GM21447 (cell line): ENCODE measurements around the gene PIK3IP1.

ENCODE experiments used
- ATAC-seq: cut with Tn5 transposase; IDR thresholded peaks from one replicate; pipeline ENCODE4 v1.9.1; 2021; ENCODE audit not compliant: unreplicated experiment

PIK3IP1 gene

GRCh38 chr22:31313366-31314147 is 21.3 kb upstream of the PIK3IP1 start:
- ATAC-seq: no peak

- ATAC-seq: no peak
These were observed 15.9 kb upstream of the PIK3IP1 start for GRCh38 chr22:31308181-31308580.

DNA sequence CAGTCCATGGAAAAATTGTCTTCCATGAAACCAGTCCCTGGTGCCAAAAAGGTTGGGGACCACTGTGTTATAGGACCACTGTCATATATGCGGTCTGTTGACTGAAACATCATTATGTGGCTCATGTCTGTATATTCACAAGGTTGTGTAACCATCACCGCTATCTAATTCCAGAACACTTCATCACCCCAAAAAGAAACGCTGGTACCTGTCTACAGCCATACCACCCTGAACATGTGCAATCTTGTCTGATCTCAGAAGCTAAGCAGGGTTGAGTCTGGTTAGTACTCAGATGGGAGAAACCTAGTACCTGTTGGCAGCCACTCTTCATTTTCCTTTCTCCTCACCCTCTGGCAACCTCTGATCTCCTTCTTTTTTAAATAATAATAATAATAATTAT is 12.9 kb upstream of the PIK3IP1 start:
- no peak for ATAC-seq

DNA sequence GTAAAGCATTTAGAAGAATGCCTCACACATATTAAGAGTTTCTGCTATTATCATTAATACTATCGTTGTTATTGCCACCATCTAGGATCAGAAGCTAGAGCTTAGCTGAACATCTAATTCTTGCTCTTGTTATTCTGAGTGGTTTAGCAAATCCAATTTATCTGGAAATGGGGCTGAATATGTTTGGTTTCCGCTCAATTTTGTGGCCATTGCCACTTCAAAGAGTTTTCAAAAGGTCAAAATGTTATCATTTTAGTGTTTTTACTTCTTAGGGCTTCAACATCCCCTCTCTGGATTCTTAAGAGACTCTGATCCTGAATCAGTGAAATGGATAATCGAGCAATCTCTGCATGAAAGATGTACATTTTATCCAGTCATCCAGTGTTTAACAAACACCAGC is 10.2 kb upstream of the PIK3IP1 start:
- ATAC-seq: no peak

DNA sequence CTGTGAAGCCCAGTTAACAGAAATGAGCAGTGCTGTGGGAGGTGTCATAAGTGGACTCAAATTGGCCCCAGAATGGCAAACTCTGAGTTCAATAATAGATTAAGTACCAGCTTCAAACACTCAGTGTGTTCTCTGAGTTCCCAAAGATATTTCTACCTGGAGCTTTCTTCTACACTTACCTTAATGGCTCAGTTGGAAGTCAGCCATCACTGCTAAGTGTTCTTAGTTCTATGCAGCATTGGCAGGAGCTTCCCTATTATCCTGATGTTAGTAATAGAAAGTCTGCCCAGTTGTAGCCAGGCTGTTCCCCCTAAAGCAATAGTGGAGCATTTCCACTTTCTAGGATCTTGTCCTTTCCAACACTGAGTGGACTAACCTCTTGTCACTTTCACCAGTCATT is 9.7 kb upstream of the PIK3IP1 start:
- no peak for ATAC-seq

DNA sequence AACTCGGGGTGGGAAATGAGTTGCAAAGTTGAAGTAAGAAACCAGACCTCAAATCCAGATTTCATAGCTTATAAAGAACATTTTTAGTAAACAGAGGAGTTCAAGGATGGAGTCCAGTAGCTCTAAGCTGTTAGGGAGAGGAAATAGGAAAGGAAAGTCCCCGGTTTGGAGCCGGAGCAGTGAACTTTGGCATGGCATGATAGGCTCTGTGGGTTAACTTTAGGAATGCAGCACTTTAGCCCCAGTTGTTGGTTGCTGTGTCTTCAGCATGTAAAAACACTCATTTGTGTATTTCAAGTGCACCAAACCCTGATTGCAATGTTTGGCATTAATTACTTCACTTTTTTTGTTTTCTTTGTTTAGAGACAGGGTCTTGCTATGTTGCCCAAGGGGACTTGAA is 8.6 kb upstream of the PIK3IP1 start:
- ATAC-seq: no peak

DNA sequence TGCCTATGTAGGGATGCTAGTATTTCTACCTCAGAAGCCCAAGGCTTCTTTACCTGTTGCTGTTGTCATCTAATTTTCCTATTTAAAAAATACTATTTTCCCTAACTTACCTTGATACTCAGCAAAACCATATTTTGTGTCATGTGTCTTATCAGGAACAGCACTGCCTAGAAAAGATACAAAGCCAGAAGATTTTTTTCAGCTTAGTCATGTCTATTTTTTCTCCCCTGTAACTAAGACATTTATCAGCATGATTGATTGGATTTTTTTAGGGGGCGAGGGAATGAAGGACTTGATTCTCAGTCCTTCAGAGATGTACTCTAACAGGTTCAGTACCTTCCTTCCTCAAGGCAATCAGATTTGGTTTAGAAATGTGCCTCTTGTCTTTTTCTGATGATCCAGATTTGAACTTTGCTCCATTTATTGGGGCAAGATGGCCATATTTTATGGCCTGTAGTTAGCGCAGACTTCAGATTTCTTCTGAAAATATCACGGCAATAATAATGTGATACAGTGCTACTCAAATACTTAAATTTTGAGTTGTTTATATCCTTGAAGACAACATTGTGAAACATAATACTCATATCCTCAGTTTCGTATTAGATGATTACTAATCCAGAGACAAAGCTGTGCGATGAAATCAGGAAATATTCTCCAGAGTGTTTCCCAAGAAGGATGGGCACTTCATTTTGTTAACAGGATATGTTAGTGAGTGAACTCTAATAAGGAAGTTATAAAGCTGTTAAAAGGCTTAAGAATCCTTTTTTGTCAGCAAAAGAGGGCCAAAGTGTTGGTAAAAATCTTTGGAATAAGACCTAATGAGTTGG is 3.8 kb upstream of the PIK3IP1 start:
- ATAC-seq: no peak

DNA sequence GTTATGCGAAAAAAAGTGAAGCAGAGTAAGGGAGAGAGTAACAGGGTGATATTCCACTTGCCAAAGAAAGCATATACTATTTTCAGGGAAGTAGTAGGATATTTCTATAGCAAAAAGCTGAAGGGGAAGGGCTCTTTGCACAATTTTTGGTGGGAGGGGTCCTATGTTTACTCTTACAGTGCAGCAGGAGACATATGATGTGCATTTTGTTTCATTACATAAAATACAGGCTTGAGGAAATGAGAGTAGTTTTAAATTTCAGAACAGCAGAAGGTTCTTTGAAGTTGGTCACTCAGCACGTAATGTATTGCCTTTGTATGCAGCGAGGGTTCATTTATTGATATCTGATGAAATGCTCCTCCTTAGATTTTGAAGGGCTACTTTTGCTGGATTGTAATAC is 3.1 kb upstream of the PIK3IP1 start:
- ATAC-seq: no peak

DNA sequence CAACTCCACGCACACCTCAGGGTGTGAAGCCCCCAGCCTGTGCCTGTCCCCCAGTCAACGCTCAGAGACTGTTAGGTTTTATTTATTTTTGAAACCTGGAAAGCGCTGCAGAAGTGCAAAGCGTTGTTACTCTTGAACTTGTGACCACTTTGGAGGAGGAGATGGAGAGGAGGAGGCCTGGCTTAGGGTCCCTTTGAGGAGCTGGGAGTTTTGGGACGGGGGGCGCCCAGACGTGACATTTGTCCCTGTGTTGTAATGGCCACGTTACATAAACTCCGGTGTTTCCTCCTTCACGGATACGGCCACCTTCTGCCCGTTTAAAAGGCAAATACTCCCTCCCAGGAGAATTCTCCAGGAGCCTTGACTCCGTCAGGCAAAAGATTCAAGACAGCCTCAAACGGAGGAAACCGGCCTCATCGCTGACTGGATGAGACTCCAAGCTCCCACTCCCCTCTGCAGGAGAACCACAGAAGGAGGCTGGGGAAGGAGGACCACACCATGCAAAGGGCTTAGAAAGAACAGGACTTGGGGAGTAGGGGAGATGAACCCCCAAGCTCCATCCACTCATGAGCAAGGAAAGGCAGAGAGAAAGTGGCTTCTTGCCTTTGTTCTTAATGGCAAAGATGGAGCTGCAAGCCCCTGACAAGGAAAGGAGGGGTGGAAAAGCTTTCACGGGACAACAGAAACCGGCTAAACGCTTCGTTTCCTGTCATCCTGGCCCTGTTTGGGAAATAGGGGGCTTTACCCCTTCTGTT is 630 bp downstream of the PIK3IP1 start:
- ATAC-seq: no peak

GRCh38 chr22:31290494-31291471 is 1.5 kb downstream of the PIK3IP1 start:
- ATAC-seq: peak; percentile 81

- ATAC-seq: no peak
These were observed 2.9 kb downstream of the PIK3IP1 start for GRCh38 chr22:31289344-31289743.

DNA sequence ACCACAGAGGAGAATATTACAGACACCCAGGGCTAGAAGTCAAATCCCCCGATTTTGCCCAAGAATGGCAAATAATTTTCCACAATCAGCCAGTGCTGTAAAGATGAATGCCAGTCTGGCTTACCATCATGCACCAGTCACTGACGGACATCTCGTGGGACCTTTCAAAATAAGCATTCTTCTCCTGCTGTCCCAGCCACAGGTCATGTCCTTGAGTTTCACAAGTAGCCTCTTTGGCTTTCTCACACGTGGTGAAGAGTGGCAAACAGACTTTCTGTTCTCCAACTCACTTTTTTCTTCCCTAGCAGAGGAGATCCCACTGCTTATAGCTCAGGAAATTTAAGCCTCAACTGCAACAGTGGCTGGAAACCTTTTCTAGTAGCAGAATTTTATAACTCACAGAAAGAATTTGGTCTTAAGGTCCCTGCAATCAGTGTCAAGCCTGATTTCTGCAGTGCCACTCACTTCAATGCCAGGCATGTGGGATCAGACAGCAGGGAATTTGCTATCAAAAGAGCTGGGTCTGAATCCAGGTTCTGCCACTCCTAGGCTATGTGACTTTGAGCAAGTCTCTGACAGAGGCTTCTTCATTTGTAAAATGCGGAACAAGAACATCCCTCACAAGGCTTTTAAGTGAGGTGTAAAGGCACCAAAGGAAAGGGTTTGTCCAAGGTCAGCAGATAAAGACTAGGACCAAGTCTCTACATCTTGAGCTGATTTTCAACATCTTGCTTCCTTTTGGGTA is 3.6 kb downstream of the PIK3IP1 start:
- ATAC-seq: no peak

GRCh38 chr22:31287818-31288495 is 4.3 kb downstream of the PIK3IP1 start:
- no peak for ATAC-seq

DNA sequence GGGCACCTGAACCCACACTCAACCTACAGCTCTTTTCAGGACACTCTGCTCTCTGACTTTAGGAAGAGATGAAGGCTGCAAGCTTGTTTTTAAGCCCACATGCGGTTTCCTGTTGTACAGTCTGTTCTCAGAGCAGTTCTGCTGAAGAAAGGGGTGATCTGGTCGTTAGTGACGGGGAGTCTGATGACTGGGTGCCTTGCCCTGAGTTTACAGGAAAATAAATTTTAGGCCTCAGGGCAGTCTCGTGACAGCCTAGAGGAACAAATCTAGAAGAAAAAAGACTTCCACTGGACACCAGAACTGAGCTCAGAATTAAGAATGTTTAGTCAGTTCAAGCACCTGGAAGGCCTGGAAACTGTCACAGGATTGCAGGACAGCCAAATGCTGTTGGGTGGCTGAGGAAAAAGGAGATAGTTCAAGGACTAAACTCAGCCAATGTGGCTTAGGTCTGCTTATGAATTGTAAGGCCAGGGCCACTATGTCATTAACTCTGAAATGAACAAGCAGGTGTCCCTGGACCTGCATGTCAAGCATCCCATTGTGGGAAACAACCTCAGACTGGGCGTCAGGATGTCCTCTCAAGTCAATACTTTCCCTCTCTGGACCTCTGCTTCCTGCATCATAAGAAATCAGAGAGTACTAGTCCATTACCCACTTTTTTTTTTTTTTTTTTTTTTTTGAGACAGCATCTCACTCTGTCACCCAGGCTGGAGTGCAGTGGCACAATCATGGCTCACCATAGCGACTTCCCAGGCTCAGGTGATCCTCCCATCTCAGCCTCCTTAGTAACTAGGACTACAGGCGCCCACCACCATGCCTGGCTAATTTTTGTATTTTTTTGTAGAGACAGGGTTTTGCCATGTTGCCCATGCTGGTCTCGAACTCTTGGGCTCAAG is 5.7 kb downstream of the PIK3IP1 start:
- no peak for ATAC-seq

DNA sequence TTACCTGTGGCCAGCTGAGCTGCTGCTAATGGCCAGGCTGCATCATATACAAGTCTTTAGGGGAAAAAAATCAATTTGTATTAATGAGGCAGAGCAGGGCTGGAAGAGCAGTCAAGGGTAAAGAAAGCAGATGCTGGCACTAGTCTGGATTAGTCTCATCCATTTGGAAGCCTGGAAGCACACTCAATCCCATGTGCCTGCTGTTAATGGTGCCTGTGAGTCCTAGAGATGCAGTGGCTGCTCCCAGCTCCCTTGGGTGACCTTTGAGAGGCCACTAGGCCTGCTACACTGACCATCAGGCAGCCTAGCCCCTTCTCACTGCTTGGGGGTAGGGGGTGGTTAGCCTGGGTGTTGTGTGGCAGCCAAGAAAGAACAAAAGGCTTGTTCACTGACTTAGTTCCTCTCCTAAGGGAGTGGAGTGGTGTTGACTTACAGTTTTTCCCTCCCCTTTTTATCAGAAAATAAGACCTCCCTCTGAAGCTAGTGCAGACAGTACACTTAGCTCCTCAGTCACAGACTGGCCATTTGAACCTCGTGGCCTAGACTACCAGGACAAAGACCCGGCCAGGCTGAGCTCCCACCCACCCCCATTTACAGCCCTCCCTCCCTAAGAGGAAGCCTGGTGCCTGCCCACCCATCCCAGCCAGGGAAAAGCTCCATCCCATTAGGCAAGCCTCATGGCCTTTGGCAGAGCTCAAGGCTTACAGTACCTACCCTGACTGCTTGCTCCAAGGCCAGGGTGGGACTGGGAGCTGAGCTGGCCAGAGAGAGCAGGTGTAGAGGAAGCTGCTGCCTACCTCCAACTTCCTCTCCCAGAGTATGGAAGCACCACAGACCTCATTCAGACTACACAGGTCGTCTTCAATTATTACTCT is 7.8 kb downstream of the PIK3IP1 start:
- no peak for ATAC-seq

DNA sequence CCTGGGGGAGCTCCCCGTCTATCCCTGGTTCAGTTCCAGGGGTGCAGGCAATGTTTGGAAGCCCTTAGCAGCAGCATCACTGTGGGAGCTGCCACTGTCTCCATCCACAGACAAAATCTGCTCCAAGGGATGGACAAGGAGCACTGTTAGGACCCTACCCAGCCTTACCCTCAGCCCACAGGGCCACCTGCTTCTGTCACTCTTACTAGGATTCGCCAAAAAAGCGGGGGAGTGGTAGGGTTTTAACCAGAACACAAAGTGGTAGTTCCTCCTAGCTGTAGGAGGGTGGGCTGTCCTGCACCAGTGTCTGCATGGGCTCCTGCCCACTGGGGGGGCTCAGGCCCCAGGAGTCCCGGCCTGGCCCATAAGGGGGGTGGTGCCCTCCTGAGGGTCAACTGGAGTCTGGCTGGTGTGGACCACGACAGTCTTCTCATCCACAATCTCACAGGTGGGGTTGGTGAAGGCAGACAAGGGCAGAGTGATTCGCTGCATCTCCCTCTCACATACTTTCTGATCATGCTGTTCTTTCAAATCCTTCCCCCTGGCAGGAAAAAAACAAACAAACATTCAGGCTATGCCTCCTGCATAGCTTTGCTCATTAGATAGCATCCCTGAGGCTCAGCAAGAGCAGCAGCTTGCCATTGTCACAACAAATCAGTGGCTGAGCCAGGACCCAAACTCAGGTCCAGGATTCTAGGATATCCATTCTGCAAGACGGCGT is 9.4 kb downstream of the PIK3IP1 start:
- no peak for ATAC-seq

- ATAC-seq: no peak
These were observed 10.6 kb downstream of the PIK3IP1 start for GRCh38 chr22:31281733-31282132.
